ENCODE data around the gene TMC8. TPM values are rescaled to one million over a fixed set of nuclear protein-coding genes. Genes with fewer than 3 reads are reported as not detected.
"Not testable (repeated sequence)": the region's sequence is repeated elsewhere in the genome, so short reads cannot be mapped to it uniquely, and the experiment has no call there.

The TMC8 gene
- polyA plus RNA-seq, 1 experiment = not detected

DNA sequence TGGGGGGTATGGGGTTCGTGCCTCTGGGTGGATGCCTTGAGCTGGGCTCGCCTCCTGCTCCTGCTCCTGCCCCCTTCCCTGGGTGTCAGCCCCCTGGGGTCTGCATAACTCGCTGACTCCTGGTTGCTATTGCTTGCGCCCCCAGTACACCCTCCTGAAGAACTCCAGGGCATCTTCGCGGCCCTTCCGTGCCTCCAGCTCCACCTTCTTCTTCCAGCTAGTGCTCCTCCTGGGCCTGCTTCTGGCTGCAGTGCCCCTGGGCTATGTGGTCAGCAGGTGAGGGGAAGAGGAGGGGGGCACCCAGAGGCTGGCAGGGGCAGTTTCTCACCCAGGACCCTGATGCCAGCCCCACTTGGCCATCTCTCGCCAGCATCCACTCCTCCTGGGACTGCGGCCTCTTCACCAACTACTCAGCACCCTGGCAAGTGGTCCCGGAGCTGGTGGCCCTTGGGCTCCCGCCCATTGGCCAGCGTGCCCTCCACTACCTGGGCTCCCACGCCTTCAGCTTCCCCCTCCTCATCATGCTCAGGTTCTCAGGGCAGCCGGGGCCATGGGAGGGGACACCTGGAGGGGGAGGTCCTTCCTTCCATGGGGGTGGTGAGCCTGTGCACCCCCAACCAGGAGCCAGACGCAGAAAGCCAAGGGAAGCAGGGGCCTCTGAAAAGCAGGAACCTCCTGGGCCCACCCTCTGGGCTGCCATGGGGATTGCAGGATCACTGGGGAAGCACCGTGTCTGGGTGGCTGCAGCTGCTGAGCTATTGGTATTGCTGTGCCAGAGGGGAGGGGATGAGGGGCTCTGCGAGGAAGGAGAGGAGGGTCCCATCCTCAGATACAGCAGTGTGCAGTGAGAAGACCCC lies 7.9 kb downstream of the TMC8 start:
- TF ChIP-seq, protein P1, sequence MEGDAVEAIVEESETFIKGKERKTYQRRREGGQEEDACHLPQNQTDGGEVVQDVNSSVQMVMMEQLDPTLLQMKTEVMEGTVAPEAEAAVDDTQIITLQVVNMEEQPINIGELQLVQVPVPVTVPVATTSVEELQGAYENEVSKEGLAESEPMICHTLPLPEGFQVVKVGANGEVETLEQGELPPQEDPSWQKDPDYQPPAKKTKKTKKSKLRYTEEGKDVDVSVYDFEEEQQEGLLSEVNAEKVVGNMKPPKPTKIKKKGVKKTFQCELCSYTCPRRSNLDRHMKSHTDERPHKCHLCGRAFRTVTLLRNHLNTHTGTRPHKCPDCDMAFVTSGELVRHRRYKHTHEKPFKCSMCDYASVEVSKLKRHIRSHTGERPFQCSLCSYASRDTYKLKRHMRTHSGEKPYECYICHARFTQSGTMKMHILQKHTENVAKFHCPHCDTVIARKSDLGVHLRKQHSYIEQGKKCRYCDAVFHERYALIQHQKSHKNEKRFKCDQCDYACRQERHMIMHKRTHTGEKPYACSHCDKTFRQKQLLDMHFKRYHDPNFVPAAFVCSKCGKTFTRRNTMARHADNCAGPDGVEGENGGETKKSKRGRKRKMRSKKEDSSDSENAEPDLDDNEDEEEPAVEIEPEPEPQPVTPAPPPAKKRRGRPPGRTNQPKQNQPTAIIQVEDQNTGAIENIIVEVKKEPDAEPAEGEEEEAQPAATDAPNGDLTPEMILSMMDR (IDR thresholded peaks at IDR 0.05; ENCODE audit: insufficient read depth, low read depth, low read length) = no peak
- H3K4me3 ChIP-seq (ENCODE audit: low read depth, low read length) = no peak overlapping the region
- no peaks in the 10 kb centered on the region for H3K36me3 ChIP-seq (ENCODE audit: control insufficient read depth, insufficient read depth, low read length)
- DNase-seq (ENCODE audit: low read depth) = no peak
- POLR2A ChIA-PET = no interaction called here
- CTCF ChIA-PET = interaction anchor here (1.1 to 1.8 kb wide), 3 partner anchors 8 to 38 kb away, joined by 3 to 6 read pairs (median 4); partner anchors contain the start of gene TMC8
- no peaks in the 10 kb centered on the region; the same call in 1 of the 2 replicates for H3K27me3 ChIP-seq (ENCODE audit: control insufficient read depth, insufficient read depth, low read length)

DNA sequence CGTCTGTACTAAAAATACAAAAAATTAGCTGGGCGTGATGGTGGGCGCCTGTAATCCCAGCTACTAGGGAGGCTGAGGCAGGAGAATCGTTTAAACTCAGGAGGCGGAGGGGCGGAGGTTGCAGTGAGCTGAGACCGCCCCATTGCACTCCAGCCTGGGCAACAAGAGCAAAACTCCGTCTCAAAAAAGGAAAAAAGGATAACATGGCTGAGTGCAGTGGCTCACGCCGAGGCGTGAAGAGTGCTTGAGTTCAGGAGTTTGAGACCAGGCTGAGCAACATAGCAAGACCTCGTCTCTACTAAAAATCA lies 9.2 kb downstream of the TMC8 start:
- CTCF ChIA-PET = interaction anchor here (0.8 to 1.5 kb wide), 3 partner anchors 27 to 597 kb away, joined by 3 to 5 read pairs (median 3); no protein-coding TSS in a partner anchor
- H3K4me3 ChIP-seq (ENCODE audit: low read depth, low read length); DNase-seq (ENCODE audit: low read depth); POLR2A ChIA-PET; H3K27me3 ChIP-seq (ENCODE audit: control insufficient read depth, insufficient read depth, low read length); H3K36me3 ChIP-seq (ENCODE audit: control insufficient read depth, insufficient read depth, low read length): not testable (repeated sequence)

DNA sequence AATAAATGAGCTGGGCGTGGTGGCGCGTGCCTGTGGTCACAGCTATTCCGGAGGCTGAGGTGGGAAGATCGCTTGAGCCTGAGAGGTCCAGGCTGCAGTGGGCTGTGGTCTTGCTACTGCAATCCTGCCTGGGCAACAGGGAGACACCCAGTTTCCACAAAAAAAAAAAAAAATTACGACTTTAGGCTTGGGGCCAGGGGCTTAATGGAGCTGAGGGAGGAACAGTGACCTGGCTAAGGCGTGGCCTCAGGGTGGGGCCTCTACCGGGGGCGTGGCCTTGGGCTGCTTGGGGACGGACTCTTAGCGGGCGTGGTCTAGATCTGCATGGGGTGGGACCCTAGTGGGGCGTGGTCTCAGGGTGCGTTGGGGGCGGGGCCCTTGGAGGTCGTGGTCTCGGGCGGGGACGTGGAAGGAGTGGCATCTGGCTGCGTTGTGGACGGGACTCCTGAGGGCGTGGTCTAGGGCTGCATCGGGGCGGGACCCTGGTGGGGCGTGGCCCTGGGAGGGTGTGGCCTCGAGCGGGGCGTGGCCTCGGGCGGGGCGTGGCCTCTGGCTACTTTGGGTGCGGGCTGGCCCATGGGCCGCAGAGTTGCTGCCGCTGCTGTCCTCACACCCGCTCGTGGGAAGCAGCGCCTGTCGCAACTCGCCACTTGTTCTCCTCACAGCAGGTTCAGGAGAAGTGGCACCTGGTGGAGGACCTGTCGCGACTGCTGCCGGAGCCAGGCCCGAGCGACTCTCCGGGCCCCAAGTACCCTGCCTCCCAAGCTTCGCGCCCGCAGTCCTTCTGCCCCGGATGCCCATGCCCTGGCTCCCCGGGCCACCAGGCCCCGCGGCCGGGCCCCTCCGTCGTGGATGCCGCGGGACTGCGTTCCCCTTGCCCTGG lies 9.8 kb downstream of the TMC8 start:
- no peaks in the 10 kb centered on the region for H3K27me3 ChIP-seq (ENCODE audit: control insufficient read depth, insufficient read depth, low read length)
- no peaks in the 10 kb centered on the region for H3K36me3 ChIP-seq (ENCODE audit: control insufficient read depth, insufficient read depth, low read length)
- CTCF ChIA-PET = interaction anchor here (0.6 to 1.5 kb wide), 4 partner anchors 28 to 1763 kb away, joined by 3 to 5 read pairs (median 4); no protein-coding TSS in a partner anchor
- POLR2A ChIA-PET = no interaction called here
- DNase-seq (ENCODE audit: low read depth) = no peak
- TF ChIP-seq, protein P1 (IDR thresholded peaks at IDR 0.05; ENCODE audit: insufficient read depth, low read depth, low read length) = no peak
- H3K4me3 ChIP-seq (ENCODE audit: low read depth, low read length) = no peak overlapping the region

DNA sequence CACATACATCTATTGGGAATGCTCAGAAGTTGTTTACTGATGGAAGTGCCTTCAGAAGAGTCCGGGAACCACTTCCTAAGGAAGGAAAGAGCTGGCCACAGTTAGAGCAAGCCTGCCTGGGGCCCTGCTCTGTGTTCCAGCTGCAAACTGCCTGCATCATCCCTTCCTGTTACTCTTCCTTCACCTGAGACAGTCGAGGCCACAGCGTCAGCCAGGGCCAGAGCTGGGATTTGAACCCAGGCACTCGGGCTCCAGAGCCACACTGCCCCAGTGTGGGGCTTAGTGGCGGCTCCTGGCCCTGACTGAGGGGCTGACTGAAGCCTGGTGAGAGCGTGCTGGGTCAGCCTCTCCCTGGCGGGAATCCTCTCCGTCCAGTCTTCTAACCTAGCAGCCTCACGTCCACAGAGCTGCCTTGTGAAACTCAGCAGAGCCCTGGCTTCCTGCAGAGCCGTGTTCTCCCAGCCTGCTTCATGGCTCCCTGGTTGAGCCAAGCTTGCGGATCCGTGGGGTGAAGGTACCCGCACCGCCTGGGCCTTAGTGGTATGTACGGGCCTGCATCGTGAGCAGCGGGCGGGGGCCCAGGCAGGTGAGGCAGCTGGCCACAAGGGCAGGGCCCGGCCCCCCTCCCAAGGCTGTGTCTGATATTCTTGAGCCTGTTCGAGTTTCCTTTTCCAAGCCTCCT lies 11.0 kb downstream of the TMC8 start:
- Histone ChIP-seq H3K4me3 (ENCODE audit: low read depth, low read length) (no peak overlapping the region), H3K36me3 (ENCODE audit: control insufficient read depth, insufficient read depth, low read length) (no peaks in the 10 kb centered on the region), H3K27me3 (ENCODE audit: control insufficient read depth, insufficient read depth, low read length) (no peaks in the 10 kb centered on the region)
- CTCF ChIA-PET = interaction anchor here (0.7 kb wide), 1 partner anchor 29 kb away, joined by 3 read pairs; no protein-coding TSS in a partner anchor
- POLR2A ChIA-PET = no interaction called here
- TF ChIP-seq, protein P1 (IDR thresholded peaks at IDR 0.05; ENCODE audit: insufficient read depth, low read depth, low read length) = no peak
- DNase-seq (ENCODE audit: low read depth) = no peak

DNA sequence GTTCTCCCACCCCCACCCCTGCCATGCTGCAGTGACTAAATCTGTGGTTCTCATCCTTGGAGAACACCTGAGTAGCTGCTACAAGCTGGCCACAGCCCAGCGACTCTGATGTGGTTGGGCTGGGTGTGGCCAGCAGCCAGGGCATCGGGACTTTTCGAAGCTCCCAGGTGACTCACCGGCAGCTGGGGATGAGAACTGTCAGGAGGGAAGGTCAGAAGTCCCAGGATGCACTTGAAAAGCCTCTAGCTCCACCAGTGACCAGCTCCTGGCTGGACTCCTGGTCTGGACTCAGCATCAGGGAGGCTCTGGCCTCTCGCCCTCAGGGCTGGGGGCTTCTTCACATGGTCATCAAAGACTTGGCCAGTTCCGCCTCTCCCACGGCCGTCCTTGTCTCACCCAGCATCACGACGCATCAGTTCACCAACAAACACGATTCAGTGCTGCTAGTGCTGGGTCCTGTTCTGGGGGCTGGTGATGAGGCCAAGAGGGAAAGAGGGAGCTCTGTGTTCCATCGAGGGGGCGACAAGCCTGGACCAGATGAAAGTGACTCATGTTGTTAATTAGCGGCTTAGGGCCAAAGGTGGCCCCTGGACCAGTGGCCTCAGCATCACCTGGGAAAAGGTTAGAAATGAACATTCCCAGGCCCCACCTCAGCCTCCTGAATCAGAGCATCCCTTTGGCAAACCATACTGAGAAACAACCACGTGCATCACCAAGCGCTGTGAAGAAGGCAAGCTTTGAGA lies 11.7 kb downstream of the TMC8 start:
- POLR2A ChIA-PET = no interaction called here

More for the DNA sequence above, 11.7 kb downstream of the TMC8 start:
- no peak for DNase-seq (ENCODE audit: low read depth)
- Histone ChIP-seq H3K36me3 (ENCODE audit: control insufficient read depth, insufficient read depth, low read length) (no peaks in the 10 kb centered on the region), H3K4me3 (ENCODE audit: low read depth, low read length) (no peak overlapping the region), H3K27me3 (ENCODE audit: control insufficient read depth, insufficient read depth, low read length) (no peaks in the 10 kb centered on the region; the same call in 1 of the 2 replicates)
- CTCF ChIA-PET = interaction anchor here (0.7 to 1.5 kb wide), 2 partner anchors 30 to 33 kb away, joined by 3 to 4 read pairs; no protein-coding TSS in a partner anchor
- TF ChIP-seq, protein P1 (IDR thresholded peaks at IDR 0.05; ENCODE audit: insufficient read depth, low read depth, low read length) = no peak

Data from BJ (cell line).